BE2C (cell line): ENCODE data around the gene HSD3B7.
A peak's percentile ranks its signal among the peaks of the same experiment; 100 is the strongest.

Experiments used
- DNase-seq: peaks from one replicate; pipeline ENCODE4 v3.0.0-alpha.2; 2020
- H3K27me3 ChIP-seq: fragments of 250-450 bp; sonication (Bioruptor Pico); 2 replicates; pipeline ENCODE4 v1.5.1; 2020; ENCODE audit warnings: mild to moderate bottlenecking
- H3K36me3 ChIP-seq: fragments of 250-450 bp; sonication (Bioruptor Pico); 2 replicates; pipeline ENCODE4 v1.5.1; 2020; ENCODE audit warnings: mild to moderate bottlenecking
- H3K4me1 ChIP-seq: fragments of 250-450 bp; sonication (Bioruptor Pico); 2 replicates; pipeline ENCODE4 v1.5.1; 2020
- H3K4me3 ChIP-seq: 2 replicates; pipeline ENCODE4 v1.5.1; 2011; ENCODE audit warnings: low read depth, low read length
- H3K9me3 ChIP-seq: fragments of 250-450 bp; sonication (Bioruptor Pico); 2 replicates; pipeline ENCODE4 v1.5.1; 2020
- TF ChIP-seq, protein P1 (sequence below): IDR thresholded peaks from 2 replicates; pipeline ENCODE4 v1.5.1; 2012; ENCODE audit warnings: mild to moderate bottlenecking, low read depth, low read length

HSD3B7 gene

DNA sequence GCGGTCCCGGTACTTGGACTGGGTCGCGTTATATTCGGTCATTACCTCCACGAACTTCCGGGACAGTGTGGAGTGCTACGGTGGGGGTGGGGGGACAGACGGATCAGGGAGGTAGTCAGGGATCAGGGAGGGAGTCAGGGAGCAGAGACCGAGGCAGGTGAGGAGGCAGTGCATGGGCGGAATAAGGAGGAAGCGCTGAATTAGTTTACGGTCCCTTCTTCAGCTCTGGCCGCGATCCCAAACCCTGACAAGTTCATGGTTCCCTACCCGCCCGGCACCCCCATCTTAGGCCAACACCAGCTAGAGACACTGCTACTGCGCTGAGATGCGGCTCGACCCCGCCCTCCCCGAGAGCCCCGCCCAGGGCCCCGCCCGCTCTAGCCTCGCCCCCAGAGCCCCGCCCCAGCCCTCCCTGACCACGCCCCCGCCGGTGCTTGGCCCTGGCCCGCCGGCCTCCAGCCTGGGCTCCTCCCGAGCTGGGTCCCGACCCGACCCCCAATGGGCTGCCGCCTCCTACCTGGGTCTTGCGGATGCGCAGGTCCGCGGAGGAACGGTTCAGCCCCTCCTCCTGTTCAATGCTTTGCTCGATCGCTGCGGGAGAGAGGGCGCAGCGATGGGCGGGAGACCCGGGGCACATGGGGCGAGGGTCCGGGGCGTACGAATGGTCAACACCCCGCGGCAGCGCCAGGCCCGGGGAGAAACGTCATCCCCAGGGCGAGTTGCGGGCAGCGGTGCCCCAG lies 12.1 kb downstream of the HSD3B7 start:
- H3K9me3 ChIP-seq = no peaks in the 10 kb centered on the region
- peak; percentile 86 for DNase-seq
- TF ChIP-seq, protein P1, sequence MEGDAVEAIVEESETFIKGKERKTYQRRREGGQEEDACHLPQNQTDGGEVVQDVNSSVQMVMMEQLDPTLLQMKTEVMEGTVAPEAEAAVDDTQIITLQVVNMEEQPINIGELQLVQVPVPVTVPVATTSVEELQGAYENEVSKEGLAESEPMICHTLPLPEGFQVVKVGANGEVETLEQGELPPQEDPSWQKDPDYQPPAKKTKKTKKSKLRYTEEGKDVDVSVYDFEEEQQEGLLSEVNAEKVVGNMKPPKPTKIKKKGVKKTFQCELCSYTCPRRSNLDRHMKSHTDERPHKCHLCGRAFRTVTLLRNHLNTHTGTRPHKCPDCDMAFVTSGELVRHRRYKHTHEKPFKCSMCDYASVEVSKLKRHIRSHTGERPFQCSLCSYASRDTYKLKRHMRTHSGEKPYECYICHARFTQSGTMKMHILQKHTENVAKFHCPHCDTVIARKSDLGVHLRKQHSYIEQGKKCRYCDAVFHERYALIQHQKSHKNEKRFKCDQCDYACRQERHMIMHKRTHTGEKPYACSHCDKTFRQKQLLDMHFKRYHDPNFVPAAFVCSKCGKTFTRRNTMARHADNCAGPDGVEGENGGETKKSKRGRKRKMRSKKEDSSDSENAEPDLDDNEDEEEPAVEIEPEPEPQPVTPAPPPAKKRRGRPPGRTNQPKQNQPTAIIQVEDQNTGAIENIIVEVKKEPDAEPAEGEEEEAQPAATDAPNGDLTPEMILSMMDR = no peak
- no peaks in the 10 kb centered on the region for H3K36me3 ChIP-seq
- no peaks in the 10 kb centered on the region for H3K27me3 ChIP-seq
- H3K4me3 ChIP-seq = peak overlapping the region; percentile 55
- peaks cover 7% of the 10 kb centered on the region; the same call in 1 of the 2 replicates for H3K4me1 ChIP-seq

DNA sequence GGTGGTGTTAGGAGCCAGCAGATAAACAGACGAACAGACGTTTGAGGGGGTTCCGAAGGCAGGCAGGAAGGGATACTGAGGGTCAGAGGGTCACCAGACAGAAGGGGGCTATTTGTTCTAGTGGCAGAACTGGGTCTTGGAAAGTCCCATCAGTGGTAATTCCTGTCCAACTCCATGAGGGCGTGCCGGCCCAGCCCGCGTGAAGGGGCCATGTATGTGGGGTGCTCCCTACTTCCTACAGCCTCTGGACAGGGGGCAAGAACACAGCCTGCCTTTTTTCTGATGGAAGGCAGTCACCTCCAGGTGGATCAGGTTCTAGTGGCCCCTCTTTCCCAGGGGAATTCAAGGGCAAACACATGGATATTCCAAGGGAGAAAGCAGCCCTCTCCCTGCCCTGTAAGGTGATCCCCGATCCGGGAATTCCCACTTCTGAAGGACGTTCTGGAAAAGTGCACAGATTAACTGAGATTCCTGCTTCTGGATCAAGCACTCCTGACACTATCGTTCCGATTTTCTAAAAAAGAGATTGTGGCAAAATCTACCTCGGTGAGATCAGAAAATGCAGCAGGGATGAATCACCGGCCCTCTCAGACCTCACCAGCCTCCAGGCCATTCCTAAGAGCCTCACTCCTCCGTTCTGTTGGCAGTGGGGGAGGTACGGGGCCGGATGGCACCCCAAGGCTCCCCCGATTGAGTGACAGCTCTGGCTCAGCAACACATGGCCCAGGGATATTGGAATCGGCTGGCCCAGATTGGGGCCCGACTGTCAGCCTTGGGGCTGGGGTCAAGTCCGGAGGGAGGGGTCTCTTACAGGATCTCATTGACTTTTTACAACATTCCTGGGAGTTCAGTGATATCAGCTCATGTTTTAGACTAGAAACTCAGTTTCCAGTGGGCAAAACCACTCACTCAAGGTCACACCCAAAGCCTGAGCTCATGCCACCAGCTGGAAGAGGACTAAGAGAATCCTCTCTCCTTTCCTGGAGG lies 13.0 kb downstream of the HSD3B7 start:
- no peaks in the 10 kb centered on the region for H3K36me3 ChIP-seq
- TF ChIP-seq, protein P1 = no peak
- H3K27me3 ChIP-seq = no peaks in the 10 kb centered on the region
- peaks cover 3% of the 10 kb centered on the region; the same call in 1 of the 2 replicates for H3K4me1 ChIP-seq
- DNase-seq = no peak
- peak overlapping the region; percentile 55 for H3K4me3 ChIP-seq
- H3K9me3 ChIP-seq = no peaks in the 10 kb centered on the region

- TF ChIP-seq, protein P1 = no peak
- H3K9me3 ChIP-seq = no peaks in the 10 kb centered on the region
- DNase-seq = no peak
- no peak overlapping the region for H3K4me3 ChIP-seq
- H3K36me3 ChIP-seq = no peaks in the 10 kb centered on the region
- no peaks in the 10 kb centered on the region for H3K4me1 ChIP-seq
- no peaks in the 10 kb centered on the region for H3K27me3 ChIP-seq
These were observed 14.1 kb downstream of the HSD3B7 start for GRCh38 chr16:30998852-30999761.

- Histone ChIP-seq H3K27me3 (no peaks in the 10 kb centered on the region), H3K9me3 (no peaks in the 10 kb centered on the region), H3K4me3 (no peak overlapping the region), H3K36me3 (no peaks in the 10 kb centered on the region), H3K4me1 (no peaks in the 10 kb centered on the region)
- TF ChIP-seq, protein P1 = no peak
- DNase-seq = no peak
These were observed 15.8 kb downstream of the HSD3B7 start for GRCh38 chr16:31000671-31001382.

DNA sequence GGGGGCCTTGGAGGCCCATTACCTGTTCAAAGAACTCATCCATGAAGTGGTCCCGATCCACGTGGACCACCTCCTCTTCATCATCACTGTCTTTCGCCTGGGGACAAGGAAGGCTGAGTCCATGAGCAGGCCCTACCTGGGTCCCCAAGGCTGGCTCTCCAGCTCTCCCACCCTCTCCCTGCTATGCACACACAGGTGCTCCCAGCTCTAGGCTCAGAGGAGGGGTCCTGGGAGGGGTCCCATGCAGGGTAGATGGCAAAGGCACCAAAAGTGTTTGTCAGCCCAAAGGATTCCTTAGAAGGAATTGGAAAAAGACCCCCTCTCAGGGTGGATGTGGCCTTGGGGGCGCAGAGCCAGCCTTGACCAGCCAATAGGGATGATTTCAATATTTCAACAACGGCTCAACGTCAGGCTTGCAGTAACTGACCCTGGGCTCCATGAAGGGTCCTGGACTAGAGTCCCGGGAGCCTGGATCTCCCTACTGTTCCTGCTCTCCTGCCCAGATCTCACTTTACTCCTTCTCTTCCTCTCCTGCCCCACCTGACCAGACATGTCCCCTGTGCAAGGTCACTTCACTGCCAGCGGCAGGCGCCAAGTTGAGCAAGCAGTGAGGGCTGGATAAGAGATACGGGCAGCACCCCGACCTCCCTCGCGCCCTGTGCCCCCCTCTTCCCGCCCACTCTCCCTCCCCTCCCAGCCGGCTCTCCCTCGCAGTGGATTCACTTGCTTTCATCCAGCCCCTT lies 16.7 kb downstream of the HSD3B7 start:
- Histone ChIP-seq H3K9me3 (no peaks in the 10 kb centered on the region), H3K4me1 (no peaks in the 10 kb centered on the region), H3K4me3 (no peak overlapping the region), H3K27me3 (no peaks in the 10 kb centered on the region), H3K36me3 (no peaks in the 10 kb centered on the region)
- TF ChIP-seq, protein P1 = no peak
- DNase-seq = no peak
